ENCODE results near the gene SFXN4.

DNA sequence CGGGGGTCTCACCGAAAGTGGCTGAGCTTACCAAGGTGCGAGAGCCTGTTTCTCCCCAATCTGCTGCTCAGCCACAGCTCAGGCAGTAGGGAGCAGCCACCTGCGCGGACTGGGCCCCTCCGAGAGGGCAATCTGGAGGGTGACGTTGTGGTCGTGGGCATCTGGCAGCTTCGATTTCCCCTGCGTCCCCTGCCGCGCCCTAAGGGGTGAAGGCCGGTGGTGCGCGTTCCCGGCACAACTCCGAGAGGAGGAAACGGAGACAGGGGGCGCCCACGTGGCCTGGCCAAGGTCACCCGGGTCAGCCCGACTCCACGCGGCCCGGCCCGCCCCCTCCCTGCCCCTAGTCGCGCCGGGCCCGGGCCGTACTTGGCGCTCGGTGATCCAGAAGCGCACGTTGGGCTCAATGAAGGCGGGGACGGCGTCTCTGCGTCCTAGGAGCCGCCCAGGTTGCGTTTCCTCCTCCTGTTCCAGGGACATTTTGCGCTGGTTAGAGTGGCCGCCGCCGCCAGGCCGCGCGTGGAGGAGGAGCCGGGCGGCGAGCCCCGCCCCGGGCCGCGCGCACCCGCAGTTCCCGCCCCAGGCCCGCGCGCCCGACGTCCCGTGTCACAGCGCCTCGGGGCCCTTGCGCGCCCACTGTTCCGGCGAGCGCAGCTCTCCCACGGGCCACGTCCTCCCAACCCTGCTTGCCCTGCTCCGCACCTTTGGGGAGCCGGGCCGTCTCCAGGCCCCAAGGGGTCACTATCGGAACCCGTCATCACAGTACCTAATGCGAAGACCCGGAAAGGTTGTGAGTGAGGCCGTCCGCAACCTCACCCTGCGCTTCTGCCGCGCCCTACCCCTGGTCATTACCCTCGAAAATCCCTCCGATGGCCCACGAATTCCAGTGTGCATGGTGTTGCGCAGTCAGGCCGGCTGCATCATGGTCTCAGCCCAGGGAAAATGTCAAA, at the start of gene SFXN4:
- TF ChIP-seq, protein P1, sequence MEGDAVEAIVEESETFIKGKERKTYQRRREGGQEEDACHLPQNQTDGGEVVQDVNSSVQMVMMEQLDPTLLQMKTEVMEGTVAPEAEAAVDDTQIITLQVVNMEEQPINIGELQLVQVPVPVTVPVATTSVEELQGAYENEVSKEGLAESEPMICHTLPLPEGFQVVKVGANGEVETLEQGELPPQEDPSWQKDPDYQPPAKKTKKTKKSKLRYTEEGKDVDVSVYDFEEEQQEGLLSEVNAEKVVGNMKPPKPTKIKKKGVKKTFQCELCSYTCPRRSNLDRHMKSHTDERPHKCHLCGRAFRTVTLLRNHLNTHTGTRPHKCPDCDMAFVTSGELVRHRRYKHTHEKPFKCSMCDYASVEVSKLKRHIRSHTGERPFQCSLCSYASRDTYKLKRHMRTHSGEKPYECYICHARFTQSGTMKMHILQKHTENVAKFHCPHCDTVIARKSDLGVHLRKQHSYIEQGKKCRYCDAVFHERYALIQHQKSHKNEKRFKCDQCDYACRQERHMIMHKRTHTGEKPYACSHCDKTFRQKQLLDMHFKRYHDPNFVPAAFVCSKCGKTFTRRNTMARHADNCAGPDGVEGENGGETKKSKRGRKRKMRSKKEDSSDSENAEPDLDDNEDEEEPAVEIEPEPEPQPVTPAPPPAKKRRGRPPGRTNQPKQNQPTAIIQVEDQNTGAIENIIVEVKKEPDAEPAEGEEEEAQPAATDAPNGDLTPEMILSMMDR (IDR thresholded peaks at IDR 0.05), result peak in 3 of 6 experiments; percentile 5 to 17 (median 9)
- peak in 3 of 4 donors; percentile 64 to 75 (median 67) for TF ChIP-seq POLR2A (IDR thresholded peaks at IDR 0.05)

All from esophagus squamous epithelium (tissue), 4 donors.